HL-60/S4 treated with phorbol 12-myristate 13-acetate at 8.2 ng/mL for 4 days and 3 days (cell line): ENCODE measurements around the gene DUS4L.

Experiments used
- in situ Hi-C: fragments of 300-500 bp; cut with MboI; formaldehyde crosslinking; loops from 2 replicates; pipeline ENCODE4 v1.15.0; 2022; ENCODE audit warnings: low sequenced_read_pairs

DUS4L gene

GRCh38 chr7:107613439-107613838, 49.7 kb downstream of the DUS4L start:
- in situ Hi-C loops = no loop called here

- in situ Hi-C loops = no loop called here
Observed at GRCh38 chr7:107613948-107614347, 50.2 kb downstream of the DUS4L start.

- in situ Hi-C loops = no loop called here
Observed at GRCh38 chr7:107614425-107614824, 50.7 kb downstream of the DUS4L start.

GRCh38 chr7:107615910-107616680, 52.3 kb downstream of the DUS4L start:
- in situ Hi-C loops = no loop called here

- in situ Hi-C loops = no loop called here
Observed at GRCh38 chr7:107622429-107622828, 58.7 kb downstream of the DUS4L start.

GRCh38 chr7:107622894-107623293, 59.1 kb downstream of the DUS4L start:
- in situ Hi-C loops = no loop called here

- in situ Hi-C loops = no loop called here
Observed at GRCh38 chr7:107627002-107627401, 63.2 kb downstream of the DUS4L start.
